Measurements from ENCODE around the gene RNPEPL1.
A peak's percentile ranks its signal among the peaks of the same experiment; 100 is the strongest.
"Not testable (repeated sequence)": the region's sequence is repeated elsewhere in the genome, so short reads cannot be mapped to it uniquely, and the experiment has no call there.

The RNPEPL1 gene

DNA sequence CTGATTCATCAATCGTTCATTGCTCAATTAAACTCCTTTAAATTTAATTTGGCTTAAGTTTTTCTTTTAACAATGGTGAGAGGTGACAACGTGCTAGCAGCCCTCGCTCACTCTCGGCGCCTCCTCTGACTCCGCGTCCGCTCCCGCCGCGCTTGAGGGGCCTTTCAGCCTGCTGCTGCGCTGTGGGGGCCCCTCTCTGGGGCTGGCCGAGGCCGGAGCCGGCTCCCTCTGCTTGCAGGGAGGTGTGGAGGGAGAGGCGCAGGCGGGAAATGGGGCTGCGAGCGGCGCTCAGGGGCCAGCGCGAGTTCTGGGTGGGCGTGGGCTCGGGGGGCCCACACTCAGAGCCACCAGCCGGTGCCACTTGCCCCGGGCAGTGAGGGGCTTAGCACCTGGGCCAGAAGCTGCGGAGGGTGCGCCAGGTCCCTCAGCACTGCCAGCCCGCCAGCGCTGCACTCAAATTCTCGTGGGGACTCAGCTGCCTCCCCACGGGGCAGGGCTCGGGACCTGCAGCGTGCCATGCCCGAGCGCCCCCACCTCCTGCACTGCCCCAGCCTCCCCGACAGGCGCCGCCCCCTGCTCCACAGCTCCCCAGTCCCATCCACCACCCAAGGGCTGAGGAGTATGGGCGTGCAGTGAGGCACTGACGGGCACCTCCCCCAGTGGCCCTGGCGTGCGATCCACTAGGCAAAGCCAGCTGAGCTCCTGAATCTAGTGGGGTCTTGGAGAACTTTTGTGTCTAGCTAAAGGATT, 30.1 kb upstream of the RNPEPL1 start:
- DNase-seq: no peak

GRCh38 chr2:240539101-240539500, 29.2 kb upstream of the RNPEPL1 start:
- DNase-seq: not testable (repeated sequence)

DNA sequence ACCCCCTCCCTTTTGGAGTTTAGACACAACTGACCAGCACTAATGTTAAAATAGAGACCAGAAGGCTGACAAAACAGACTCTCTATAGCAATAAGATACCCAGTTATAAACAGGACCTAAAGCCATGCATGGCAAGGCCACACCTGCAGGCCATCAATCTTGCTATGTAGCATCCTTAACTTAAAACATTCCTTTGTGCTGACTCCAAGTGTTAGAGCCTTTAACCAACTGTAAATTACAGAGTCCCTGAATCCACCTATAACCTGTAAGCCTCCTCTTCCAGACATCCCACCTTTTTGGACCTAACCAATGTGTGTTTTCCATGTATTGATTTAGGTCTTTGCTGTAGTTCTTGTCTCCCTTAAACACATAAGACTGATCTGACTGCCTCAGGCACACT, 28.4 kb upstream of the RNPEPL1 start:
- no peak for DNase-seq

GRCh38 chr2:240551288-240551687, 17.0 kb upstream of the RNPEPL1 start:
- no peak for DNase-seq

- no peak for DNase-seq
Observed at GRCh38 chr2:240551811-240552210, 16.5 kb upstream of the RNPEPL1 start.

DNA sequence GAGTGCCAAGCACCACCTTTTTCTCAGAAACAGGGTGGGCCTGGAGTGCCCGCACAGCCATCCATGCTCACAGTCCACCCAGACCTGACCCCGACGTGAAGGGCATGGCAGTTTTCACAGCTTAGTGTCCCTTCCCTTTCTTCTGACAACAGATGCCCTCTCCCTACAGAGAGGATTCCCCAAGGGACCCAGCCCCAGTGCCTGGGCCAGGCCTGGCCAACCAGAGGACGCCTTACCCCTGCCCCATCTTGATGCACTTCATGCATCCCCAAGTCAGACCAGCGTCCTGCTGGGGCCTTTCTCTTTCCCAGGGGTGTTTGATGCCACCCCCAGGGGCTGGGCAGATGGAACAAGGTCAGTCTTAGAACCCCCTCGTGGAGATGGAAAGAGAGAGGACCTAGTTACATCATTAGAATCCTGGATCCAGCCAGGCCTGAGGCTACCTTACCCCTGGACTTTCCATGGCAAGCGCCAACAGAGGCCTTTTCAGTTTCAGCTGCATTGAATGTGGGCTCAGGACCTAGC, 14.3 kb upstream of the RNPEPL1 start:
- no peak for DNase-seq

- DNase-seq: no peak
Observed at GRCh38 chr2:240554767-240555493, 13.4 kb upstream of the RNPEPL1 start.

GRCh38 chr2:240555541-240556250, 12.6 kb upstream of the RNPEPL1 start:
- DNase-seq: no peak

GRCh38 chr2:240556553-240557100, 11.7 kb upstream of the RNPEPL1 start:
- peak; percentile 71 to 73 for DNase-seq

- DNase-seq: no peak
Observed at GRCh38 chr2:240557101-240557751, 11.1 kb upstream of the RNPEPL1 start.

DNA sequence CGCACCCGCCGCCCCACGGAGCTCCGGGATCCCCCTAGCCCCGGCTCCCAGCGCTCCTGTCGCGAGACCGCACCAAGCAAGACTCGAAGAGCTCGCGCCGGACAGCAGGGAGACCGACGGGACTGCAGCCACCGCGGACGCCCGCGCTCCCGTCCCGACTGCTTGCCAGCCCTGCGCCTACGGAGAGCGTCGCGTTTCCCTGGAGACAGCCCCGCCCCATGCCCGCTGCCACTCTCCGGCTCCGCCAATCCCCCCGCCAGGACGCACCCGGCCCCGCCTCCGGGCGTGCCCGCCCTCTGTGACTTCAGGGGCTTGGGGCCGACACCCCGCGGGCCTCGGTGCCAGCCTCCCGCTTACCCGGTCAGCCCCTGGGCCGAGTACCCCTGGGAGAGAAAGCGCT, 10.5 kb upstream of the RNPEPL1 start, which contains the start of gene ANKMY1:
ANKMY1 (minus strand) TSS at position 181 of the 400 bp plus-strand sequence. CDS start 653 bp downstream, outside the sequence.
- peak; percentile 56 to 62 for DNase-seq

- DNase-seq: no peak
Observed at GRCh38 chr2:240558236-240558761, 10.0 kb upstream of the RNPEPL1 start.

DNA sequence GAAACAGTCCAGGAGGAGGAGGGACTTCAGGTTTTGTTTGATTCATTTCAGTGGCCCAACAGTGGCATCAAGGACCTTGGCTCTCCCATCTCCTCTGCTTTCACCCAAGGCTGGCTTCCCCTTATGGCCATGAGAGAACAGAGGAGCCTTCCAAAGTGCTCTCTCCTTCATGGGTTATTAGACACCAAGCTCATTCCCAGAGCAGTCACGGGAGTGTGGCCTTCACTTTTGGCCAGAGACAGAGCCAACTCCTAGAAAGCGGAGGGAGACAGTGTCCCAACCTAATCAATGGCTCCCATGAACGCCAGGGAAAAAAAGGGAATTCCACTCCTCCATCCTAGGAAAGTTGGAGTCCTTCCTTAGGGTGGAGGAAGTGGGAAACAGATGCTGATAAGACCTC, 9.0 kb upstream of the RNPEPL1 start:
- DNase-seq: no peak

DNA sequence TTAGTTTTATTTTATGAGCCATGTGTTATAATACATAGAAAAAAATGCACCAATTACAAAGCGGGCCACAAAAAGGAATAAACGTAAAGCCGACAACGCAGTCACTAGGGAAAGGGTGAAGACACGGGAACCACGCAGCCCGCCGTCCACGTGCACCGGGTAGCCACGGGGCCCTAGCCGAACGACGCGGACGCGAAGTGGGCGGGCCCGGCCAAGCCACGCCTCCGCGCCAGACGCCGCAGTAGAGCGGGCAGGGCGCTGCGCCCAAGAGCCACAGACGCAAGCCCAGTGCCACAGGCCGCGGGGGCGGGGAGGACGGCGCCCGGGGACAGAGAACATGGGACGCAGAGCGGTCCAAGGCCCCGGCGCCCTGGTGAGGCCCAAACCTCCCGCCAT, 8.2 kb upstream of the RNPEPL1 start, which contains the start of gene DUSP28:
DUSP28 (plus strand) TSS at position 274 of the 396 bp plus-strand sequence. CDS start 328 bp downstream, outside the sequence.
- DNase-seq: peak; percentile 82 to 83

GRCh38 chr2:240560480-240561324, 7.6 kb upstream of the RNPEPL1 start:
- DNase-seq: peak; percentile 99 to 100

GRCh38 chr2:240561325-240561971, 6.8 kb upstream of the RNPEPL1 start:
- no peak for DNase-seq

GRCh38 chr2:240563231-240563630, 5.1 kb upstream of the RNPEPL1 start:
- not testable (repeated sequence) for DNase-seq

DNA sequence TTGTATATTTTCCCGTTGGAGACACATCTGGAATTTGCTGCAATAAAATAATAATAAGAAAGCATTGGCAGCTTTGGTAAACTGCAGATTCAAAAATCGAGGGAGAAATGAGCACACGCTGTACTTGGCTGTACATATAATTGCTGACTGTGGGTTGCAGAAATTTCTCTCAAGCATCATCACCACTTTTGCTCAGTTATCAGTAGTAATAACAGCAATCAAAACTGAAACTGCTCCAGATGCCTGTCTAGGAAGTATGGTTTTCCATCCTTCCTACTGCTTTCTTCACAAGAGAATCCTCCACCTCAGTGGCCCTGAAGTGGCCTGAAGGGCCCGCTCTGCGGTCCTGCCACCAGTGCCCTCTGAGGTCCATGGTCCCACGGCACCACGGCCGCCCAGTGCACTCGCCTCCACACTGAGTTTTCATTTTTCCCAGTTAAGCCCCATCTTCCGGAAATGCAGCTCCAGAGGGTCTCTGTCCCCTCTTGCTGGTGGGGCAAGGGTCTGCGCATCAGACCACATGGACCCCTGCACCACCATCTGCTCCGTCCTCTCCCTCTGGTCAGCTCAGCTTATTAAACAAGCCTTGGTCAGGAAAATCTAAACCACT, 4.2 kb upstream of the RNPEPL1 start:
- no peak for DNase-seq

DNA sequence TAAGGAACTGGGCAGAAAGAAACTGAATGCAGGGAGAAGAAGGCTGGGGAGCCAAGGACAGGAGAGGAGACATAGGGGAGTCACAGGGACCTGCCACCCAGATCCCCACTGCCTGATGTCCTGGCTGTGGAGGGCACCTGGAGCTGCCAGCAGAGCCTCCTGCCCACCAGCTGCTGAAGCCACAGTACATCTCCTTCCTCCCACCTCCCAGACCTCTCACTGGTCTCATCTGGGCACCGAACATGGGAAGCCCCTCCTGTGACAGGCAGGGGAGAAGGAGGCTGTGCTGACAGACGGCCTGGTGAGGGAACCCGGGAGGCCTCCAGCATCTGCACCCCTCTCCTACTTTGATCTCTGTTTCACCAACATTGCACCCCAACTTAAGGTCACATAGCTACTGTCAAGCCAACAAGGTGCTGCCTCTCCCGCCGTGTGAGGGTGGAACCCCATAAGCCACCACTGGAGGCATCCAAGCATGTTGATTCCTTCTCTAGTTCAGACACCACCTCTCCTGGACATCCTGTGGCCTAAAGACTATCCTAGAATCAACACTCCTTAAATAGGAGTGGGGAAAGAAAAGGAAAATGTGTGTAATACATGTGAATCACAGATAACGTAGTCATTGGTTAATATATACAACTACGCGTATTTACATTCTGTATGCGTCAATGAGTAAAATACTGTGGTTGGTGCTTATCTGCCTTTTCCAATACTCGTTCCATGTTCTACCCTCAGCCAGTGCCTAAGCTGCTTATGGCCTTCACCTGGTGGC, 3.5 kb upstream of the RNPEPL1 start:
- DNase-seq: no peak

Data from activated CD4-positive, alpha-beta T cell treated with anti-CD3 and anti-CD28 coated beads, Interleukin-2, amount 50 U/mL, for 4 hours (primary cell).